ENCODE measurements around the gene EPB41L3.
"Not testable (repeated sequence)": the region's sequence is repeated elsewhere in the genome, so short reads cannot be mapped to it uniquely, and the experiment has no call there.

EPB41L3 gene

DNA sequence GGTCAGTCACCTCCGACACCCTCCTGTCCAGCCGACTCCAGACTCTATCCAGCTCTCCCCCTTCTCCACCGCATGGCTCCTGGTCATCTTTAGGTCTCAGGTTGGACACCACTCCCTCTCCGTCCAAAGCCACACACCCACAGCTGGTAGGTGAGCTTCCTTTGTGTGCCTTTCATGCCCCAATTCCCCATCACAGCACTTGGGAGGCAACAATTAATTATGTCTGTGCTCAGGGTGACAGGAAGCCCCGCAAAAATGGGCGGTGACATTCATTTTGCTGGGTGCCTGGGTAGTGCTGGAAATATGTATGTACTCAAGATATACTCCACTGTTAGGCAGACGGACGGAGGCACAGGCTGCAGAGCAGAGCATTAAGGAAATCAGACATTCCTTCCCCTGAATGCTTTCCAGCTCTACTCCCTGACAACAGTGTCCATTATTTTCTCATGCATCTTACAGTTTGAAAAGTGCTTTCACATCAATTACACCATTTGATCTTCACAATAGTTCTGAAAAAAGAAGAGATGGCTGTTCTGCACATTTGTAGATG, 13.1 kb downstream of the EPB41L3 start:
- DNase-seq = no peak

DNA sequence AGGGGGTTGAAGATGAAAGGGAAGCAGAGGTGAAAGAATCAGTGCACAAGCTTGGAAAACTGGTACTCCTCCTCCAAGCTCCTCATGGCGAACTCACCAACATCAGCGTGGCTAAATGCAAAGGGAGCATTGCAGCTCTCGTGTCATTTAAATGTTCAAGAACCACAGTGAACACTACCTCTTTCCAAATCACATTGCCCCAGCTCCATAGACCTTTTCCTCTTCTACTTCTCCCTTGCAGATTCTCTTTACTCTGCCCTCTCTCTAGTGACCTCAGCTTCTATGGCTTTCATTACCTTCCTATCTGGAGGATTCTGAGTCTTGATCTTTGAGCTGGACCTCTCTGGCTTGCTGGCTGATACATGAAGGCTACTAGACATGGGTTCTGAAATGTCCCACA, 14.3 kb downstream of the EPB41L3 start:
- no peak for DNase-seq

DNA sequence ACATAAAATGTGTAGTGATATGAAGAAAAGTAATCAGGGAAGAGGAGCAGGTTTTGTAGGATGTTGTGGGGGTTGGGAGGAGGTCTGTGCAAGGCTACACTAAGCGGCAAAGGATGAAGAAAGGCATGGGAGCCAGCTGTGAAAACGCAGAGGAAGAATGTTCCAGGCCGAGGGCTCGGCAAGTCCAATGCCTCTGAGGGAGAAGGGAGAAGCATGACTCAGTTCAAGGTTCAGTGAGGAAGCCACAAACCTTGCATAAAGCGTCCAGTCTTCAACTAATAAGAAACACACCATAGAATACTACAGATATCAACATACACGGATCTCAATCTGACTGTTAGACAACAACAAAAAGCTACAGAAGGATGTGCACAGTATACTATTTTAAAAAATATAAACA, 16.2 kb downstream of the EPB41L3 start:
- DNase-seq = no peak

DNA sequence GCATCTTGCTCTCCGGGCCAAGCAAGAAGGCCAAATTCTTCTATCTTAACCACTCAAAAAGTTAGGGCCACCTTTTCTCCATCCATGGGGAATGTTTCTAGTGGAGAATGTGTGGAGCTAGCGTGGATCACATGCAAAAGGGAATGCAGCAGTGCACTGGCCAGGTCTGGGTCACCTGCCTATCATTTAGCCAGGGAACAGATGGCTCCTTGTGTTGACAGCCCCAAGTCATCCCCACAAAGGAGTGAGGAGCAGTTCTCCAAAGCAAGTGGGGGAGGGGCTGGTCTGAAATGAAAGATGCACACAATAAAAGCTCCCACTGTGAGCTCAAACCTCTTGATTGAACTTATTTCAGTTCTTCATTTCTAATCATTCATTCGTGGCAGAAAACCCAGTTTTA, 19.1 kb downstream of the EPB41L3 start:
- no peak for DNase-seq

DNA sequence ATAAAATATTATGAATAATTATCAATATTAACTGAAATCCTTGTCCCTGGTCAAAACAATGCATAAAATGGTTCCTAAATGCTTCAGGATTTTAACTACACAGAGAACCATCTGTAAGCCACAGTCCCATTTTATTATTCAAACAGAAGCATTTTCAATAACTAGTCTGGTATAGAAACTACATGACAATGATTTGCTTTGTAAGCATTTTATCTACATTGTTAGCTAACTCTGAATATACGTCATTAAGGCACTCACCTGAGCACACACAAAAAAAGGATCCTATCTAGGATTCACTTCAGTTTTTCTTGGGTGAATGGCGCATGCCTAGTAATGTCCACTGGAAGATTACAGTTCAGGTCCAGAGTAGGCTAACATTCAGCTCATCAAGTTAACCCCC, 22.8 kb downstream of the EPB41L3 start:
- no peak for DNase-seq

DNA sequence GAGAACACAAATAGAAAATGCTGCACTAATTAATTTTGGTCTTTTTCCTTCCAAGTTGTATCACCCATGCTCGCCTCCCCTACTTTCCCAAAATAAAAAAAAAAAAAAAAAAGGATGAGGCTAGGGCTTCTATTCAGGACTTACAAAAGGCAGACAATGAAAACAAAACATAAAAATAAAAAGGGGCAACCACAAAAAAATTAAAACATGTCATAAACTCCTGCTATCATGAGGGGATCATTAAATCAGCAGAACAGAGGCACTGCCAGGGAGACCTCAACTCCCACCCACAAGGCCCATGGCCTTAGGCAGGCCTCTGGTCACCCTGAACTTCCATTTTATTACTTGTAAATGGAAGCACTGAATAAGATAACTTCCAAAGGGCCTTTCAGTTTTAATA, 23.3 kb downstream of the EPB41L3 start:
- no peak for DNase-seq

DNA sequence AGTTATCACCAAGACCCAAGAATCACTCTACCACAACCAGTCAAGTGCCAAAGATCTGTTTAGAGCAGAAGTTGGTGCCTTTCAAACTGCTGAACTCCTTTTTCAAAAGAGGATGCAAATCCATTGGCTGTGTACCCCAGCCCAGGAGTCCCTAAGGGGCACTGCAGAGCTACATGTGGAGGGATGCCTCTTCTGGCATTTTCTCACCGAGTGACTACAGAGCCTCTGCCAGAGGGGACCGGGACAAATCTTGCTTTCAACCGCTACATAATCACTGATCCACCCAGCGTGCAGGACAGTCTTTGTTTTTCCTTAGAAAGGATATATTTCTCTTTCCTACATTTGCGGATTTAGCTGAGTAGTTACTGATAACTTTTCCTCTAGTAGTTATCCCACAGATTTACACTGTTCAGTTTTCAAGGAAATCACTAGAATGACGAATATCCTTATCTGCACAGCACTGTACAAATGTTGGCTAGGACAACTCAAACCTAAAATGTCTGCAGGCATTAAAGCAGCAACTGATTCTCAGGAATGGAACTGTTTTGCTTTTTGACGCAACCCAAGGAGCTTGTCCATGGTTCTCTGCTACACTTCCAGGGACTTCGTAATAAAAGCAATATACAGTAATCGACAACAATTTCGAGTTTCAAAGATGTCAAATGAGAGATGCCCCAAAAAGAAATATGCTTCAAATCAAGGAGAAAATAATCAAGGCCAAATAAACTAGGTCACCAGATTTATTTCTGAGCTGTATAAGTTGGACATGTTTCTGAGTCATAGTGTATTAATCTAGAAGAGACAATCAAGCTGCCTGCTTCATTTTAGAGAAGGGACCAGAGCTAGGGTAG, 24.1 kb downstream of the EPB41L3 start:
- no peak for DNase-seq

DNA sequence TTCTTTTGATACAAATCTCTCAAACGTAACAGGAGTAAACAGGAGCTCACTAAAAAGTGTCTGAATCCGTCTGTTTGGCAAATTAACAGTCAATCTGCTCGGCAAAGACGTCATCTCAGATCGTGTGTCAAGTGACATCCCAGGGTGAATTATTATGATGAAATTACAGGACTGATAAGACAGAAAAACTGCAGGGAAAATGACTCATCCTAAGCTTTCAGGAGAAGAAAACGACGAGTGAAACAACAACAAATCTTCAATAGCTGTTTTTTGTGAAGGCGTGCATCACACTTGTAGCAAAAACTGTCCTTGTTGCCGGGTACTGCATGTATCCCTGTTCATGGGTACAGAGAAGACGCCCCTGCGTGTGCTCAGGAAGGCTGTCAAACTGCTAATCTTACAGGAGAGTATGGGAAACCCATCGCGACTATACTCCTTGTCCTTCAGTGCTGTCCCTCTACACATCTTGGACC, 24.9 kb downstream of the EPB41L3 start:
- no peak for DNase-seq

DNA sequence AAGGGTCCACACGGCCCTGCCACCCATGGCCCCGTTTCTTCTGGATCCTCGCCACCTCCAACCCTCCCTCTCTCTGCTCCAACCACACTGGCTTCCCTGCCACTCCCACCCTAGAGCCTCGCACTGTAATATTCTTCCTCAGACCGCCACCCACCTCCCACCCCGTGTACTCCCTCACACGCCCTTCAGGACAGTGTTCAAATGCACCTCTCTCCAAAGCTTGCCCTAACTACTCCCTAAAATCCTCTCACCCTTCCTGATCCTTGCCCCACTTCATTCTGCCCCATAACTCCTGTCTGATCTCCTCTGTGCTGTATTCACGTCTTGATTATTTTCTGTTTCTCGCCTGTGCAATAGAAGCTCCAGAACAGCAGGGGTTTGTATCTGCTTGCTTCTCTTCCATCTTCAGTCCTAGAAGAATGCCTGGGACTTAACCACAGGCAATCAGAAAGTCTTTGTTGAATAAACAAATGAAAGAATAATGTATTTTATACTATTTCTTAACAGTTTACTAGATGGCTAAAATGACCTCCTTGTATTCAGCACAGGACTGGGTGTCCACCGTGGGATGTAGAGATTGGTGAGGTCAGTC, 25.5 kb downstream of the EPB41L3 start:
- DNase-seq = no peak

DNA sequence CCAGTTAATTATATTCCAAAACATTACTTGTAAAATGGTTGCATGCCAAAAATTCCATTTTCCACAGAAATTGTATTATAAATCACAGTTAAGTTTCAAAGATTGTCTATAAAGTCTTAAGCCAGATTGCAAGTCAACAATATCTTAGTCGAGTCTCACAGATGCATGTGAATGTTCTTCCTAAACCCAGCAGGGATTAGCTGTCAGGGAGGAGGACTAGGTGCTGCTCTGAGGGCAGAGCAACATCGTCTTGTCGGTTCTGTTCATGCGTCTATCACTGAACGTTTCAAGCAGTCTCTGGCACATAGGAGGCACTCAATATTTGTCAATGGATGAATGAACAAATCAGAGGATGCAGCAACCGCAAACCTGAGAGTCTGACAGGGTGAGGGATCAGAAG, 27.0 kb downstream of the EPB41L3 start:
- DNase-seq = no peak

DNA sequence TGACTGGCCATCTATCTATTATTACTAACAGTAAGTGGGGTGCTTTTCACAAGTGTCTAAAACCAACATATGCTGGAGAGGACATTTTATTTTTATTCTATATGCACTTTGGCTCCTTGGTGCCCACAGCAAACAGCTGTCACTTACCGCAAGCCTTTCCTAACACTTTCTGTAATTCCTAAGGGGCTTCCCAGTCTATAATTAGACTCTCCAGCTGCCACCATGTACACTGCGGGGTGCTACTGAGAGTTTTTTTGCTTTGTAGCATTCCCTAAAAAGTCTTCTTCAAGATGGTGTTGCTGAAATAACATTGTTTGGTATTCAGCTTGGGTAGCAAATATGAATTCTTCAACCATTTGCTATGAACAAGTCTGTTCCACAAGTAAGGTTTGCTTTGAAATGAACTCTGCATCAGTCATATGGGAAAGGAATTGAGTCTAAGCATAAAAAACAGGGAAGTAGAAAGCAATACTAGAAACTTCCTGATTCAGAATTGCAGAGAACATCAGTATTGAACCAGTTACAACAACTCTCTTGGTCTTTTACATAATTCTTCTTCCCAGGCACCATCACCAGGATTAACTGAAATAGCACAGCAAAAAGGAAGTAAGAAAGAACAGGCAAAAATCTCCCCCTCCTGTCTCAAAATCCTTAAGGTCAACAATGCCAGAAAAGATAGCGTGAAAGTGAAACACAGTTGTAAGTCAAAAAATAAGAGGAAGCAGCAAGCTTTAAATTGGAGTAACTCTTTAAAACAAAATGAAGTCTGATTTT, 28.6 kb downstream of the EPB41L3 start:
- DNase-seq = no peak

DNA sequence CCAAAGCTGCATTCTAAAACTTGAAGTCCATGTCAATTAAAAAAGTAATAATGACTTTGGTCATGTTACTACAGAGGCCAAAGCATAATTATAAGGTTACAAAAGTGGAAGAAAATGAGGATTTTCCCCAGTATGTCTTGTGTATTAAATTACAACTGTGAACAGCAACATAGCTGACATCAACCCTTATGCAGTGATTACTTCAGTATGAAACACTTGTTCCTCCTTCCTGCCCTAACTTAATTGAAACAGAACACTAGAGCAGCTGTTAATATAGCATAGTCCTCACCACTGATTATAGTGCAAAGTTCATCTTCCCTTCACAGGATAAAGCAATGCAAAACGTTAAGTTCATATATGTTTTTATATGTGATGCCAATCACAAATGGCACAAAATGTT, 29.9 kb downstream of the EPB41L3 start:
- no peak for DNase-seq

DNA sequence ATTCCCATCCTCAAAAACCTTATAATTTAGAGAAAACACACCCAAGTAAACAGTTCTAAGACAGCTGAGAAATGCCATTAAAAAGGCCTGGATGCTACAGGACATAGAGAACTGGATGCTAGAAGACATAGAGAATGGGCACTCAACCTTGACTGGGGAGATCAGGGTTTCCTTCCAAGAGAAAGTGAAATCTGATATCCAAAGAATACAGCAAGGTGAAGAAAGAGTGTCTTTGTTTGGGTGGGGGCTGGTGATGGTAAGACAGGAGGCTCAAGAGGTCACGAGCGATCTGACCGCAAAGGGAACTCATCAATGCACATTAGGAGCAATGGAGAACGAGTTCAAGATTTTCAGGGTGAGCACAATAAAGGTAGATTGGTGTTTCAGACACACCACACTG, 31.6 kb downstream of the EPB41L3 start:
- no peak for DNase-seq

DNA sequence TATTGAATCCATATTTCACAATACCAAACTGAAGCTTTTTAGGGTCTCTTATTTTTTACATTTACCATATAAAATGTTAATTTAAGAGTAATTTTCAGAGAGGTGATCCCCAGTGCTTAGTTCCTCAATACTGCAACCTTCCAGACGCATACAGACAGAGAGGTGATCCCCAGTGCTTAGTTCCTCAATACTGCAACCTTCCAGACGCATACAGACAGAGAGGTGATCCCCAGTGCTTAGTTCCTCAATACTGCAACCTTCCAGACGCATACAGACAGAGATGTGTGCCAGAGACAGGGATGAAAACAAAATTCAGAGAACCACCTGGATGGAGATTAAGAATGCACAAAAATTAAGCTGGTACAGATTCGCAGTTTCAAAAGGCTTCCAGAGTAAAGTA, 32.3 kb downstream of the EPB41L3 start:
- not testable (repeated sequence) for DNase-seq

DNA sequence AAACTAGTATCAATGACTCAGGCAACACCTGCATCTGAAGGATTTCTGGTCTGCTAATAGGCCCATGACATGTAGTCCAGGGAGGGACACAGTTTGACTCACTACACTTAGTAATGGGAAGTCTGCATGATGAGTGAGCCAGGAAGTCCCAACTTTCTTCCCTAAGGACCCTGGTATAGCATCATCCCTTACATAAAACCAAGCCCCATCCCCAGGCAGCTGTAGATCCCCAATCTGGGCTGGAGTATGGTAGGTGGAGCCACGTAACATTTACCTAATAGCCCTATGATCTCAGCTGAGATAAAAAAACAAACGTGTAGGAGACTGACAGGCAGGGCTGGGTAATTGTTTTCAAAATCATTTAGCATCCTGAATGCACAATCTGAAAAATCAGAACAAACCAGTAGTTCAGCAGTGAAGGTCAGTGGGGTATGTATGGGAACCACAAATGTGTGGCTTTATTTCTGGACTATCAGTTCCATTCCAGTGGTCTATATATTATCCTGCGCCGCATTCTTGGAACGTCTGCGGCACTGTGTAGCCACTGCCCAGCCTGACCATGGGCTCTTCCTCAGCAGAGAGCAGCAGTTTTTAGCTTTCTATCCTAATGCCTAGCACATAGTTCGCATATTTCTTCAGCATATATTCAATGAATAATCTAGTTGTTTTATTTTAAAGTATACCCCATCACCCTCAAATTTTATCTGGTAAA, 33.5 kb downstream of the EPB41L3 start:
- DNase-seq = no peak

DNA sequence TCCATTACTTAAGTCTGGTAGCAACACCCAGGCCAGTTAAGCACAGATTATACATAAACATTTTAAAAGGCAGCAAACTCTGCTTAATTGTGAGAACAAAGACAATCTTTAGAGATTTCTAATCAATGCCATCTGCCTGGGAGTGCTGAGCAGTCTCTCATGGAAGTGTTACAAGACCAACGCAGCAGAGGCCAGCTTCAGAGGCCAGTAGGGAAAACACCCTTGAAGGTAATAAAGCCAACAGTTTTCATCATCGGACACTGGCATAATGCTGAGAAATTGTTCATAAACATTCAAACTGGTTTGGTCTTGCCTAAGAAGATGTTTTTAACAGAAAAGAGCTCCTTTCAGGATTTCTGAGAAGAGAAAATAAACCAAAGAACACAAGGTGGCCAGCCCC, 35.0 kb downstream of the EPB41L3 start:
- DNase-seq = no peak

DNA sequence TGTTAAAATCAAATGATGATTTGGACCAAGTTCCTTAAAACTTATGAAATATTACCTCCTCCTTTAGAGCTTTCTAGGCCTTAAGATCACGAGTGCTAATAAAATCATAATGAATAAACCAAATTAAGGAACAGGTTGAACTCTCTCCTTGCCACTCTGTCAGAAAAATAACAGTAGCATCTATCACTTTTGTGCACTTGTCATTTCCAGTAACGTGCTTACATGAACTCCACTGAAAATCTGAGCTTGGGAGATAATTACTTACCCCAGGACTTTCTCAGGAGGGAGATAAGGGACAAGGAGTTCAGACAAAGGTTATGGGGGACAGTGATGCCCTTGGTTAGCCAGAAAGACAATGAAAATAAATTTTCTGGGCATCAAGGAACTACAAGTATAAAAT, 36.0 kb downstream of the EPB41L3 start:
- no peak for DNase-seq

DNA sequence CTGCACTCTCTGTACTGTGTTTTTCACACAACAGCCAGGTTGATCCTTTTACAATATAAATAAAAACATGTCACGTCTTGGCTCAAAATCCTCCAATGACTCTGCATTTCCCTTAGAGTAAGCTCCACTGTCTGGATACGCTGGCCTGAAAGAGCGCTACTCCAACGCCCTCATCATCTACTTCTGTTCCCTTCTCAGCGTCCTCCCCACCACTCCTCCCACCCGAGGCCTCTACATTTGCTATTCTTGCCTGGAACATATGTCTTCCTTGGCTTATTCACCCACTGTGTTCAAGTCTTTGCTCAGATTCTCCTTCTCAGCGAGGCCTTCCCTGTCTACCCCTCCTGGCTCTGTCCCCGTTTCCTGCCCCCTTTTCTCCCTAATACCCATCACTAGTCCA, 37.6 kb downstream of the EPB41L3 start:
- DNase-seq = no peak

DNA sequence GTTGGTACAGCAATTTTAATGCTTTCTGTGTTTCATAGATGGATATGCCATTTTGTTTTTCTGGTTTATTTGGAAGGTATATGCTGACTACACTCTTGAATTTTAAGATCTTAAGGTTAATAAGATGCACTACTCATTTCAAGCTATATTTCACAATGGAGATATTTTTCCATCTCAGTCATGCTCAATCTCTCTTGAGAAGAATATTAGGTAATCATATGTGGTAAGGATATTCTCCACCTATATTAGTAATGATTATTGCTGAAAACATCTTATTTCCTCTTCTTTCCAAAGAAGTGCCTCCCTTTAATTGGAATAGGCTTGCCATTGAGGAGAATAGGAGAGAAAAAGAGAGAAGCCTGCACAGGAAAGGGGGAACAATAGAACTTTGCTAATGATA, 40.1 kb downstream of the EPB41L3 start:
- no peak for DNase-seq

DNA sequence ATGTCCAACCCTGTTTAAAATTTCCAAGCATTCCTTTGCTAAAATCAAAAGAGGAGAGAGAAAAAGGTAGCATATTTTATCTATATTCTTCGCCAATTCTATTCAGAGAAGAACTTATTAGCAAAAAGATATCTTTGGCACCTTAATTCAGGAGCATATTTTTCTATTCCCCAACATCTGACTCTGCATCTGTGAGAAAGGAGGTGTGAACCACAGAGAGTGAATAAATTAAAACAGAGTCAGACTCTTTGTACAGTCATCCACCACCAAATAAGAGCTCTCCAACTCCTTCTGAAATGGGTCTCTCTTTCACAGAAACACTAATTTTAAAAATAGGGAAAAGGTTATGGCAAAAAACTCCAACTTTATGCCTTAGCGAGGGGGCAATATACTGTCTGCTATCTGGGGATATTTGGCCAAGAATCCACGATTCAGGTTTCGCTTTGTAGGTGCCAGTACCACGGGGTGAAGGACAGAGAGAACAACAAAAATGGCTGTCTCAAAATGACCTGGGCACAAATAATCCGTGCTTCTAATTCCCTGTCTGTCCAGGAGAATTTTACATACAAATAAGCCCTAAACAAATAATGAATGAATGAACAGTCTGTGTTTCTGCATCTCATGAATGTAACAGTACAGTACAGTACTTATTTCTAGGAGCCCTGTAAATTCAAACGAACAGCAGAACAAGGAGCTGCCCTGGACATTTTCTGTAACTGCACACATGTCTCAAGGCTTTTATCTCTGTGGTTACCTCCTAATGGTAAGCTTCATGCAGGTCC, 43.4 kb downstream of the EPB41L3 start:
- DNase-seq = no peak

DNA sequence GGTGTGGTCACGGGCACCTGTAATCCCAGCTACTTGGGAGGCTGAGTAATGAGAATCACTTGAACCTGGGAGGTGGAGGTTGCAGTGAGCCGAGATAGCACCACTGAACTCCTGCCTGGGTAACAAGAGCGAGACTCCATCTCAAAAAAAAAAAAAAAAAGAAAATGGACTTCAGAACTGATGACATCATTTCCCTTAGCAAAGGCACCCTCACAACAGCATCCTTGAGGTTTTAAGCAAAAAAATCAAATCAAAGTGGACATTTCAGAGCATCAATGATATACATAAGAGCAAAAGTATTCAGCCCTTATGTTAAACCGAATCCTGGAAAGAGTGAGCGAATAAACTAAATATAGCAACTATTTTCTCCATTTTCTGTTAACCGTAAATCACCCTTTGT, 45.3 kb downstream of the EPB41L3 start:
- no peak for DNase-seq

DNA sequence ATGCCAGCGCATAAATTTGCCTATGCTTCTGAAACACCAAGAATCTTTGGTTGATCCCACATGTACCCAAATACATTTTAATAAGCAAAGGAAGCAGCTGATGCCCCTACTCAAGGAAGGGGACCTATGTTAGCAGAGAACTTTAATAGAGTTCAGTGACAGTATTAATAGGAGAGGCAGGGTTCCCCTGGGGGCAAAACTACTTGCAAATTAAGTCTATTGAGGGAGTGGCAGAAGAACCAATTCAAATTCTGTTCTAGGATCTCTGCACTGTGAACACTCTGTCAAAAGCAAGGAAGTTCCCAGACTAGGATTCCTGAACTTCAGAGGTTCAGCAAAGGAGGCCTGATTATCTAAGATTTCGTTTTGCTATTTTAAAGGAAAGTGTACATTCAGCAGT, 47.5 kb downstream of the EPB41L3 start:
- DNase-seq = no peak
